GM18519 (cell line): ENCODE measurements around the gene TCF20.

Experiments
- ATAC-seq: cut with Tn5 transposase; IDR thresholded peaks from one replicate; pipeline ENCODE4 v1.9.1; 2021; ENCODE audit warnings: mild to moderate bottlenecking, moderate library complexity; ENCODE audit not compliant: unreplicated experiment, low FRiP score

Gene TCF20

DNA sequence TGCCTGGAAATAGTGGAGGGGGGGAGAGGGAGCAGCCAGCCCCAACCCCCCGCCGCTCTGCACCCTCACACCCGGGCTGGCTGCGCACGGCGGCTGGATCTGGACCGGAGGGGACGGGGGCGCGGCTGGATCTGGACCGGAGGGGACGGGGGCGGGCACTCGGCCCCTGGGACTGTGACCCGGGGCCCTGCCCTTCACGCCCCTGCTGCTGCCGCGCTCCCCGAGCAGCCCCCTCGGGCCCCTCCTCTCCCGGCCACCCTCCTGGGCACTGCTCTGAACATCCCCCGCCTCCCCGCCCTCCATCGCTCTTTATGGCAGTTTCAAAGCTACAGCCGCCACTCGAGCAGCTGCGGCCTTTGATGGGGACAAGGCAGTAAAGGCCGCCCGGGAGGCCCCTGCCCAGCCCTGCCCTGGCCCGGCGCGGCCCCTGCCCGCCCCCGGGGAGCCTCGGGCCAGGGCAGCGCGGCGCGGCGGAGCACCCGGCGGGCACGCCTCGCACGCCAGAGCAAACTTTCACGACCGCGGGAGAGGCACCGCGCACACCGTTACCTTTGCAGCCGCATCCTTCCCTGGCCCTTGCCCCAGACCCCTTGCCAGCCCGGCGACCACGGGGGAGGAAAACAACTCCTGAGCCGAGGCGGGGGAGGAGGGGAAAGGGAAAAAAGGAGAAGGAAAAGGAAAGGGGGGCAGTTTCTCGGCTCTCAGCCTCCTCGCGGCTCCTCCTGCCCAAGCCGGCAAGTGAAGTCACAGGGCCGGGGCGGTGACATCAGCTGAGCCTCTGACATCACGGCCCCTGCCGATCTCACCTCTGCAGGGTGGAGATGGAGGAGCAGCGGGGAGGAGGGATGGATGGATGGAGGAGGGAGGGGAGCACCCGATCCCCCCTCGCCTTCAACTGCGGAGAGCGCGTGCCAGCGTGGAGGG is 13.1 kb upstream of the TCF20 start:
- no peak for ATAC-seq

DNA sequence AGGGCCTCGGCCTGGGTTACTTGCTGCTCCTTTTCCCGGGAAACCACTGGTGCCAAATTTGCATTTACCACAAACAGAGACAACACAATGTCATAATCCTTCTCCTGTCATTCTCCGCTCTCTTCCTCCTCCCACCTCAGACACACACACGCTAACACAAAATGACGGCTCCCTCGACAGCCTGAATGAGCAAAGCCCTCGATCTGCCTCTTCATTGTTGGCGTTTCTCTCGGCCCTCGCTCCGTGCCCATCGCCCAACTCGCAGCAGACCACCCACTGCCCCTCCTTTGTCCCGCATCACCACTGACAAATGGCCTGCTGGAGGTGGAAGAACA is 12.5 kb upstream of the TCF20 start:
- ATAC-seq: no peak

DNA sequence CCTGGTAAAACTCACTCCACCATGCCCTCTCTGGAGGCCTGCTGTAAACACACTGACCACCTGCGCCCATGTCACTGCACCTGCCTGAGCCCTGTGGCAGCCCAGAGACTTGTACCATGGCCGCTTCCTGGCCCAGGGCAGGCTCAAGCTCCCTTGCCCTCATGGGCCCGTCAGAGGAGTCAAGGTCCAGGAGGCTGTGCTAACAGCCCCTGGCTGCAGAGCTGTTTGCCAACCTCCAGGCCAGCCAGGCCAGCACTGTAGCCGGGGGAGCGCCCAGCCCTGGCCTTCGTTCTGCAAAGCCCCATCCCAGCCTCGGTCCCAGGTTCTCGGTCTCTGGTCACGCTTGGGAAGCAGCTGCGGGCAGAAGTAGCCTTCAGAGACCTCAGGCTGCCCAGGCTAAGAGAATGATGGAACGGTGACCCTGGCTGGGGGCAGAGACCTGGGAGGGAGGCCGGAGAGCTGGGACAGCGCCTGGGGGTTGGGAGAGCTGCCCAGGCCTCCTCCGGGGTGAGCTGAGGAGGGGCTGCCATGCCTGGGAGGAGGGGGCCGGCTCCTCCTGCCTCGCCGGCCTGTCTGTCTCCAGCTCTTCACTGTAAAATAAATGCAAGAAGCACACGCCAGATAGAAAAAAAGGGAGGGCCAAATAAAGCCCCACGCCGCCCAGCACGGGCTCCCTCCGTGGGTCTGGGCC is 11.9 kb upstream of the TCF20 start:
- no peak for ATAC-seq

DNA sequence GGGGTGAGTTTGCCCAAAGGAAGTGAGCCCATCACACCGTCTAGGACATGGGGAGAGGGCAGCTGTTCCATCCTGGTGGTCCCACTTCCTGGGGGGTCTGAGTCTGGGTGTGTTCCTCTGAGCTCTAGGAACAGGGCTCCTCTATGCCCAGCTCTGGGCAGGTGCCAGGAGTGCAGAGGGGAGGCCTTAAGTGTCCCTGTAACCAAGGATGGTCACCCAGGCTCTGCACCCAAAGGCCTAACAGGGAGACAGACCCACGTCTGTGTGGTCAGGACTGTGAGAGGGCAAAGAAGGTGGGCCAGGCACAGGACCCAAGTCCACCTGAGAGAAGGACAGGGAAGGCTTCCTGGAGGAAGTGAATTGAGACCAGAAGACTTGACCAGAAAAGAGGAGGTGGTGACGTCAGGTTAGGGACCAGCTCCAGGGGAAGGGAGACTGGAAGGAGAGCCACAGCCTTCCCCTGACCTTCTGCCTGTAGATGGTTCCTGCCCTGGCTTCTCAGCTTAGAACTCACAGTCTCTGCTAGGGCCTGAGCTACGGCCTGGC is 11.3 kb upstream of the TCF20 start:
- no peak for ATAC-seq

DNA sequence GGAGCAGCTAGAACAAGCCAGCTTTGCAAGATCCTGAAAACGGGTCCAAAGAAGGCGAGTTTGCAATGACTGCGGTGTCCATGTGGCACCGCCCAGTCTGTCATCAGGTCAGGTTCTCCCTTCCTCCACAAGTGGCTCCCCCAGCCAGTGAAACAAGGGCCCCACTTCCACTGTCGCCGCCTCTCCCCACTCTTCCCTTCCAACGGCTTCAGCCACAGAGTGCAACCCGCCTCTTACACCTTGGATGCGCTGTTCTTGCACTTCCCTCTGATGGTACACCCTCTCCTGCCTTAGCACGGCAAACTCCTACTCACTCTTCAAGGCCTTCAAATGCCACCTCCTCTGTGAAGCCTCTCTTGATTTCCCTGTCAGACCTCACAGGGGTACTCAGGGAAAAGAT is 10.8 kb upstream of the TCF20 start:
- ATAC-seq: no peak

DNA sequence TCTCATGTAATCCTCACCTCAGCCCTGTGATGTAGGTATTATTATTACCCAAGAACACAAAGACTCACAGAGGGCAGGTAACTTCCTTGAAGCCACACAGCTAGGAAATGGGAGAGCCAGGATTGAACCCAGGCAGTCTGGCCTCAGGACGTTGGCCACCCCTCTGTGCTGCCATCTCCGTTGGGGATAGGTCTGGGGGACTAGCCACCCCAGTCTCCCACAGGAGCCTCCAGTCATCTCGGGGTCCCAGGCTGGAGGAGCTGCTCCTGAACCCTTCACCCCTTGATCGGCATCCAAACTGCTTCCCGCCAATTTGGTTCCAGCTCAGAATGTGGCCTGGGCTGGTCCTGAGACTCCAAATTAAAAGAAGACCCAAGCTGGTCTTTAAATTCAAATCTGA is 10.4 kb upstream of the TCF20 start:
- ATAC-seq: no peak

DNA sequence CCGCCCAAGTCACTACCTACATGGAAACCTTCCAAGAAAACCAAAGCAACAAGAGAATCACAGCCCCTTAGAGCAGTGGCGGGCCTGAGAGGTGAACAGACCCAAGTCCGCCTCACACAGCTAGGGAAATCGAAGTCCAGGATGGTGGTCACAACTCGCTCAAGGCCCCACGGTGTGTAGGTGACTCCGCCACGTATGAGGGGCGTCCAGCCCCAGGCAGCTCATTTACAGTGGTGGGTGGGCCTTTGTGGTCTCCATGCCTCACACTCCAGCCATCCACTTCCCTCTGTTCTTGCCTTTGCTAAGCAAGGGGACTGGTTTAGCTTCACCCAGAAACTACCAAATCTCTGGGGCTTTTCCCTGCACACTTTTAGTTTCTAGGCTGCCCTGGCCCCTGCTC is 9.7 kb upstream of the TCF20 start:
- no peak for ATAC-seq

DNA sequence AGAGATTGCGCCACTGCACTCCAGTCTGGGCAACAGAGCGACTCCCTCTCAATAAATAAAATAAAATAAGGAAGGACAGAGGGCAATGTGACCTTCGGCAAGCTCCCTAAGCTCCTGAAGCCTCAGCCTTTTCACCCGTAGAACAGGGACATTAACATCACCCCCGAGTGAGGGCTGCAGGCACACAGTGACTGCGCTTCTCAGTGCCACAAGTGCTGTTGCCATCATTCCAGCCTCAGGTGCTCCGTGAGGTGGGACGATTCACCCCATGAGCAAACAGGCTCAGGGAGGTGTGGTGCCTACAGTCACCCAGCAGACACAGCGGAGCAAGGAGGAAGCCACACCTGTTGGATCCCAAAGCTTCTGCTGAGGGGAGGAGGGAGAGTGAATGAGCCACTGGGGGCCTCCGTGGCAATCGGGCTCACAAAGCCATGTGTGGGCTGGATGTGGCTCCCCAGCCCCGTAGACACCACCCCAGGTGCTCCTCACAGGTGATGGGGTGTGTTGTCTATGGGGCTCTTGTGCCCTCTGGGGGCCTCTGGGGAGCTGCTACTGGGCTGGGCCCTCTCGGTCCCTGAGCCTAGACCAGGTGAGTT is 9.1 kb upstream of the TCF20 start:
- ATAC-seq: no peak

DNA sequence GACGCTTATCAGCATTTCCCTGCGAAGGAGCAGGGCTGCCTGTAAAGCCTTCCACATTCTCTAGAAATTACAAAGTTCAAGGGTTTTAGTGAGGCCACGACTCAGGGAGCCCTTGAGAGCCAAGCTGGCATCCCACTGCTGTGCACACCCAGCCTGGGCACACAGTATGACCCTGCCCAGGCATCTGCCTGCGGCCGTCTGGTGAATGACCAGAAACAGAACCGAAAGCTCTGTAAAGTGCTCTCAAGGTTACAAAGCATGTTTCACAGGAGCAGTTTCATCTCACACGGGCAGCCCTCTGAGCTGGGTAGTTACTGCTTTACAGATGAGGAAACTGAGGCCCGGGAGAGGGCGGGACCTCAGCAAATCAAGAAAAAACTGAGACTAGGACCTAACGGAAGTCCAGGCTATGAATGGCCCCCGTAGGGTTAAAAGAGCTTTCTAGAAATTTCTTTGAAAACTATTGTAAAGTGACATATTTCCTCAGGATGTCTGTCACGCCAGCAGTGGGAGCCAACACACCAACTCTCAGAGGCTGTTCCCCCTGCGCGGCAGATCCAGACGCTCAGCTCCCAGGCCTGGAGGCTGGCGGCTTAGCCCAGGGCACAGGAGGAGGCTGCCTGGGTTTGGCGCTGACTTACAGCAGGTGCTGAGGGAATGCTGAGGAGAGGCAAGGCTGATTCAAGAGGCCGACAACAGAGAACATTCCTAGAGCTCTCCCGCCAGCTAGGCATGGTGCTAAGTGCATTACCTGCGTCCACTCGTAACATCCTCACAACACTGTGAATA is 7.7 kb upstream of the TCF20 start:
- no peak for ATAC-seq

DNA sequence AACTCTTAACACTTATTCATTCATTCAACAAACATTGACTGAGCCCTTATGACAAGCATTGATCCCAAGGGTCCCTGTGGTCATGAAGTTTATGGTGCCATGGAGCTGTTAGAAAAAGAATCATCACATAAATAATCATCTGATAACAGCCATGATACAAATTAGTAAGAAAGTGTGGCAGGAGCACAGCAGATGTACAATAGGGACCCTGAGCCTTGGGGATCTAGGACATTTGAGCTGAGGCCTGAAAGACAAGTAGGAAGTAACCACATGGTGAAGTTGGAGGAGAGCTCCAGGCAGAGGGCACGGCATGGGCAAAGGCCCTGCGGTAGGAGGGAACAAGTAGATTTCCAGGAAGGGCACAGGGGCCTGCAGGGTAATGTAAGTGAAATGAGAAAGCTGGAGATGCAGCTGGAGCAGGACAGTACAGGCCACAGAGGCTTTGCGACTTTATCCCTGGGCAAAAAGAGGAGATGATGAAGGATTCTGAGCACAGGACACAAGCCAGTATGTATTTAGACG is 6.8 kb upstream of the TCF20 start:
- ATAC-seq: no peak

DNA sequence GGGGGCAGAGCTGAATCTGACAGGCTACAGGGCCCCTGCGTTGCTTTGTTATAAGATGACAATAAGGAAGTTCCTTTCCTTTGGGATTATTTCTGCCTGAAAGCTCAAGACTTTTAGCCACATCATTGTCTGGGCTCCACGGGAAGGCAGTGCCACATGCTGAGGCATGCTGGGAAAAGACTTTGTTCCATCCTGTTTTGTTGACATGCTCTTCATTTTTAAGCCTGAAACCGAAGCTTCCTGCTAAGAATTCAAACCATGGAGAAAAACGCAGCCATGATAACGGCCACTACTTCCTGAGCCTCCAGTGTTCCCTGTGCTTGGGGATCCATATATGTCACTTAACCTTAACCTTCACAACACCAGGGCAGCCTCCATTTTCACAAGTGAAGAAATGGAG is 5.5 kb upstream of the TCF20 start:
- no peak for ATAC-seq

DNA sequence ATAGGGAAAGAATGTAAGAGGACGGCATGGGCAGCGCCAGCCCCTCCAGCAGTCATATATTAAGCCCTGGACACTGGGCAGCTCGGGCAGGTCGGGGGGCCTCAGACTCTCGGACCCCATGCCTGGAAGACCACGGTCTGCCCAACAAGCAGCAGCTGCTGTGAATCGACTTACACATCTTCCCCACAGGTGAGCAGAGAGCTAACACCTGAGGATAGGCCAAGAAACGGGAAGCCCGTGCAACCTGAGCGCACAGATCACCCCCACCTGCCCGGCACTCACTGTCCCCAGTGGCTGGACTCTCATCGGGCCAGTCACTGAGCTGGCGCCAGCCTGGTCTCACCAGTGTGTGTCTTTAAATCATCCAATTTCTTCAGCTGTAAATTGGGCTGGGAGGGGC is 4.7 kb upstream of the TCF20 start:
- no peak for ATAC-seq

DNA sequence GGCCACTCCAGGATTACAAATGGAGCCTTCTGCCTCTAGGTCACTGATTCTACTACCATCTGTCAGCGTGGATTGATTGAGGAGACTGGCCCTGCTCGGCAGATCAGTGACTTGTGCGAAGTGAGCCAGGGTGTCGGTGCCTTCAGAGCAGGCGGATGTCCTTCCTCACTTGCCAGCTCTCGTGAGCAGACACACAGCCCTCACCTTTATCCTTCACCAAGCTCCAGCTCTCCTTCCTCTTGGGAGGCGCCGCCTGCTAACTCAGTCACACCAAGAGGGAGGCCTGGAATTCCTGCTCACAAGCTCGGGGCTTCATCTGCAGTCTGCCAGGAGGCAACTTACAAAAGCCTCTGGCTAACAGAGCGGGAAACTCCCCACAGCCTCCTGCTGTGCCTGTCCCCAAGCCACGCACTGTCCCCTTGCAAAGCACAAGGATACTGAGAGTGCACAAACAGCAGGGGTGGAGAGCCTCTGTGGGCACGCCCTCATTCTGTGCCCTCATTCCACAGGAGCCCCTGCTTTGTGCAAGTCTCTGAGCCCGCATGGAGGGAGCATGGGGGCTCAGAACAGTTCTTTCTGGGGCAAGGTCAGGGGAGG is 3.5 kb upstream of the TCF20 start:
- no peak for ATAC-seq

DNA sequence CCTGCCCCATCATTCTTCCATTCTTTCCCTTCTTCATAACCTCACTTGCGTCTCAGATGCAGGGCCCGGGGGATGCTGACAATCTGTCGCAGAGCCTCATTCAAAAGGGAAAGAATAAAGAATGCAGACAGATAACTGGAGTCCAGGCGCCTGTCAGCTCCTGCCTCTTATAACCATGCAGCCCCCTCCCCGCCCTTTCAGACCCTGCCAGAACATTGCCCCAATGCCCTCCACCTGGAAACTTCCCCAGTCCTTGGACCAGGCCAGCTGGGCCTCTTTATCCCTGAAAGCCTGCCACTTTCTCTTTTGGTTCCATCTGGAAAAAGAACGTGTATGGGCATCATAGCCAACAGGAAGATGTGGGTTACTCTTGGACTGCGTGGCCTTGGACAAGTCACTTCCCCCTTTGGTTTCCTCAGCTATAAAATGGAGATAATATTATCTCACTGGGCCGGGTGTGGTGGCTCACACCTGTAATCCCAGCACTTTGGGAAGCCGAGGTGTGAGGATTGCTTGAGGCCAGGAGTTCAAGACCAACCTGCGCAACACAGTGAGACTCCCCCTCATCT is 2.1 kb upstream of the TCF20 start:
- ATAC-seq: no peak

DNA sequence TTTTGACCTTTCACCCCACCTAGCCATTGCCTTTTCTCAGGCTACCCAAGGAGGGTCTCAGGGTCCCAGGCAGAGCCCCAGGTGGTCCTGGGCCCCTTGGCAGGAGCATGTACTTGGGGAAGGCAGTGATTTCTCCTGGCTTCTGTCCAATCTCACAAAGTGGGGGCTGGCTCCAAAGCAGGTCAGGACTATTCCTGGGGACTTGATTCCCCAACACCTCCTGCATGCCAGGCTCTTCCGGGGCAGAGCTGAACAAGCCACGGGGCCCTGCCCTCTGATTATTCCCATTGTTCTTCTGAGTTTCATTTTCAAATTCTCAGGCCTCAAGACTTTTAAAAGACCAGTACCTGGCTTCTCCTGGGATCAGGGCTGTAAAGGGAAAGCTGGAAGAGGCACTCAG is 1.5 kb upstream of the TCF20 start:
- no peak for ATAC-seq

DNA sequence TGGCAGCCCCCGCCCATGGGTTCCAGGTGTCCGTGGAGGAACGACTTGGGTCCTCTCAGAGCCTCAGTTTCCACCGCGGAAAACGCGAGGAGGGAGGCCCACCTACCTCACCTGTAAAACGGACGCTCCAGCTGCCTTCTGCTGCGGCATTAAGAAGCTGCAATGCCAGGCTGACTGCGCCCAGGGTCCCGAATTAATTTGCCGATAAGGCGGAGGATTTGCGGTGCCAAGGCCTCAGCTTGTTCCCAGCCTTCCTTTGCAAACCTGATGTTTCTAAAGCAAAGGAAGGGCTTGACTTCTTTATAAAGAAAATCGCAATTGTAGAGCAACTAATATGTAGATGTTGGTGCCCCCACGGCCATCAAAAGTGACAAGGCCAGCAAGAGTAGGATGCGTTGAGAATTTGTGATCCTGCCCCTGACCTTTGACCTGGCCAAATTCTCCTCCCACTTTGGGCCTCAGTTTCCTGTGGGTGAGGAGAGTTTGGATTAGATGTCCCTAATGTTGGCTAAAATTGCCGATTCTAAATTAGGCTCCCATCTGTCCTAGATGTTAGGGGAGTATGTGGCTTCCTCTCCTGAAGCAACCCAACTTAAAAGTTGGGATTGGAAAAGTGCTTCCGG is 849 bp upstream of the TCF20 start:
- no peak for ATAC-seq

DNA sequence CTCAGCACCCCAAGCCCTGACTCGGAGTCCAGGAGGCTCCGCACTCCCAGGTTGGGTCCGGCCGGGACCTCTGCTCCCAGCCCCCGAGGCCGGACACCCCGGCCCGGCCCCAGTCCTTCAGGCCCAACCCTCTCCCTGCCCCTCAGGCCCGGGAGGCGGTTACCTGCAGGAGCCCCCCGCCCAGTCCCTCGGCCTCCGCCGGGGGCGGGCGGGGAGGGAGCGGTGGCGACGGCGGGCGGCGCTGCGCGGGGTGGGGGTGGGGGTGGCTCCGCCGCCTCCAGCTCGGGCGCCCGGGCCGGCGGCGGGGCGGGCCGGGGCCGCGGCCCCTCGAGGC is 310 bp downstream of the TCF20 start:
- ATAC-seq: peak; percentile 18

DNA sequence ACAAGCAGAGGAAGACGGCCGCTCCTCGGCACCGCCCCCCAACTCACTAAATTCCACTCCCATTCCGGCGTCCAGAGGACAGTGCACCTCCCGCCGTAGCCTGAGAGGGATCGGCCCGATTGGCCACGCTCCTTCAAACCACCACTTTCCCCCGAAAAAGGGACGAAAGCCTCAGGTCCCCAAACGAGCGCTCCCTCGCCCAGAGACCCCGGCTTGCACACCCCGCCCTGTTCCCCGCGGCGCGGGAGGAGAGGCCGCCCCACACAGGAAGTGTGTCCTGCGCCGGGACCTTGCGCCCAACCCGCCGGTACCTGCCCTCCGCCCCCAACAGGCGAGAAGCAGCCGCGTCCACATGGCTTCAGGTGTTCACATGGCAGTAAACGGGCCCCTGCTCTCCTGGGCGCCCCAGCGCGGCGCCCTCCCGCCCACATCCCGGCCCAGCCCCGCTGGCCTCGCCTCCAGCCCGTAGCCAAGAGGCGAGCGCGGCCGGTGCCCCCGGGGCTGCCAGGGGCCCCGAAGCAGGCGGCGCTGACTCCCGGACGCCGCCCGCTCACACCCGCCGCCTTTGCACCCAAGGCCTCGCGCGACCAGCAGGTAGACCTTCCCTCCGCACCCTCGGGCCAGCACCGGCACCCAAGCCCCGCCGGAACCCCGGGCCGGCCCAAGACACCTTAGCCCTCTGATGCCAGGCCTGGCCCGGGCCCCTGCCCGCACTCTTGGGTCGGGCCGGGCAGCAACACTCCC is 849 bp downstream of the TCF20 start:
- ATAC-seq: peak; percentile 19
